Liver (tissue), 3 donors: ENCODE measurements around the gene BRI3.

Experiments
- GABPA ChIP-seq, 2 donors: IDR thresholded peaks in 1 of 2; conservative IDR thresholded peaks in 1 of 2; 2 replicates each; pipeline ENCODE4 v1.6.1; 2016; ENCODE audit warnings: antibody characterized with exemption in 2 of 2, mild to moderate bottlenecking in 1 of 2, moderate library complexity in 1 of 2
- RAD21 ChIP-seq, 2 donors: IDR thresholded peaks; 2 replicates each; pipeline ENCODE4 v1.6.1; 2016; ENCODE audit warnings: antibody characterized with exemption in 2 of 2, mild to moderate bottlenecking in 2 of 2
- TF ChIP-seq, protein P1 (sequence below): fragments of 150-350 bp; IDR thresholded peaks from 2 replicates; pipeline ENCODE4 v1.5.1; 2017; ENCODE audit warnings: improper control_type of control experiment, low read depth, low read length; ENCODE audit not compliant: missing input control
- donor health status: healthy.
- donor health status: healthy.

DNA sequence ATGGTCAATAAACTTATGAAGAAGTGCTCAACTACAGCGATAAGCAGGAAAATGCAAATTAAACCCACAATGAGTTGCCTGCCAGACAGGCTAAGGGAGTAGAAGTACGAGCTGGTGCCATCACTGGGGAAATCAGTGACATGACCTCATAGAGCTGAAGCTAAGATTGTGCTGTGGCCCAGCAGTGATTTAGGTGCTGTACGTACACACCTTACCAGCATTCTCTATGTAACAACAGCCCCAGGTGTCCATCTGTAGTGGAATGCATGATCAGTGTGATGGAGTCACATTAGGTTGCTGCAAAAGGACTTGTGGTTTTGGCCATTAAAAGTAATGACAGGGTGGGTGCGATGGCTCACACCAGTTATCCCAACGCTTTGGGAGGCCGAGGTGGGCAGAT lies 23.8 kb upstream of the BRI3 start:
- TF ChIP-seq RAD21 (IDR thresholded peaks at IDR 0.05), result no peak
- TF ChIP-seq, protein P1, sequence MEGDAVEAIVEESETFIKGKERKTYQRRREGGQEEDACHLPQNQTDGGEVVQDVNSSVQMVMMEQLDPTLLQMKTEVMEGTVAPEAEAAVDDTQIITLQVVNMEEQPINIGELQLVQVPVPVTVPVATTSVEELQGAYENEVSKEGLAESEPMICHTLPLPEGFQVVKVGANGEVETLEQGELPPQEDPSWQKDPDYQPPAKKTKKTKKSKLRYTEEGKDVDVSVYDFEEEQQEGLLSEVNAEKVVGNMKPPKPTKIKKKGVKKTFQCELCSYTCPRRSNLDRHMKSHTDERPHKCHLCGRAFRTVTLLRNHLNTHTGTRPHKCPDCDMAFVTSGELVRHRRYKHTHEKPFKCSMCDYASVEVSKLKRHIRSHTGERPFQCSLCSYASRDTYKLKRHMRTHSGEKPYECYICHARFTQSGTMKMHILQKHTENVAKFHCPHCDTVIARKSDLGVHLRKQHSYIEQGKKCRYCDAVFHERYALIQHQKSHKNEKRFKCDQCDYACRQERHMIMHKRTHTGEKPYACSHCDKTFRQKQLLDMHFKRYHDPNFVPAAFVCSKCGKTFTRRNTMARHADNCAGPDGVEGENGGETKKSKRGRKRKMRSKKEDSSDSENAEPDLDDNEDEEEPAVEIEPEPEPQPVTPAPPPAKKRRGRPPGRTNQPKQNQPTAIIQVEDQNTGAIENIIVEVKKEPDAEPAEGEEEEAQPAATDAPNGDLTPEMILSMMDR, result no peak
- no peak for TF ChIP-seq GABPA (IDR thresholded peaks at IDR 0.05 in 1 of 2, conservative IDR thresholded peaks at IDR 0.05 in 1 of 2)
